GOT3 (cell line): ENCODE measurements around the gene AAGAB.
"Not testable (repeated sequence)": the region's sequence is repeated elsewhere in the genome, so short reads cannot be mapped to it uniquely, and the experiment has no call there.

Experiments
- DNase-seq: peaks from one replicate; lab custom pipeline; 2025; ENCODE audit warnings: mixed read lengths; lab: John Stamatoyannopoulos, UW

AAGAB gene

GRCh38 chr15:67171471-67171870, 83.0 kb downstream of the AAGAB start:
- no peak for DNase-seq

- no peak for DNase-seq
These were observed 84.1 kb downstream of the AAGAB start for GRCh38 chr15:67170143-67170925.

- DNase-seq = no peak
These were observed 85.8 kb downstream of the AAGAB start for GRCh38 chr15:67168694-67169093.

GRCh38 chr15:67167091-67167490, 87.4 kb downstream of the AAGAB start:
- DNase-seq = no peak

- DNase-seq = no peak
These were observed 88.0 kb downstream of the AAGAB start for GRCh38 chr15:67166280-67167009.

GRCh38 chr15:67165254-67166253, 88.9 kb downstream of the AAGAB start:
- DNase-seq = no peak

GRCh38 chr15:67164811-67165253, 89.6 kb downstream of the AAGAB start:
- no peak for DNase-seq

GRCh38 chr15:67164401-67164791, 90.1 kb downstream of the AAGAB start:
- DNase-seq = no peak

- DNase-seq = no peak
These were observed 91.3 kb downstream of the AAGAB start for GRCh38 chr15:67163180-67163579.

- no peak for DNase-seq
These were observed 92.6 kb downstream of the AAGAB start for GRCh38 chr15:67161881-67162280.

- DNase-seq = no peak
These were observed 93.0 kb downstream of the AAGAB start for GRCh38 chr15:67161412-67161811.

GRCh38 chr15:67158367-67158766, 96.1 kb downstream of the AAGAB start:
- no peak for DNase-seq

- no peak for DNase-seq
These were observed 96.8 kb downstream of the AAGAB start for GRCh38 chr15:67157521-67158252.

GRCh38 chr15:67156834-67157233, 97.6 kb downstream of the AAGAB start:
- DNase-seq = no peak

GRCh38 chr15:67156426-67156825, 98.0 kb downstream of the AAGAB start:
- no peak for DNase-seq

- no peak for DNase-seq
These were observed 100.2 kb downstream of the AAGAB start for GRCh38 chr15:67154249-67154648.

- not testable (repeated sequence) for DNase-seq
These were observed 101.4 kb downstream of the AAGAB start for GRCh38 chr15:67153044-67153443.

GRCh38 chr15:67152429-67152828, 102.0 kb downstream of the AAGAB start:
- no peak for DNase-seq
